Effector CD4-positive, alpha-beta T cell (primary cell): Measurements from ENCODE around the gene SPINDOC.
"Not testable (repeated sequence)": the region's sequence is repeated elsewhere in the genome, so short reads cannot be mapped to it uniquely, and the experiment has no call there.

ENCODE experiments used
- DNase-seq: peaks from one replicate; pipeline ENCODE4 v3.0.0-alpha.2; 2020

The SPINDOC gene

DNA sequence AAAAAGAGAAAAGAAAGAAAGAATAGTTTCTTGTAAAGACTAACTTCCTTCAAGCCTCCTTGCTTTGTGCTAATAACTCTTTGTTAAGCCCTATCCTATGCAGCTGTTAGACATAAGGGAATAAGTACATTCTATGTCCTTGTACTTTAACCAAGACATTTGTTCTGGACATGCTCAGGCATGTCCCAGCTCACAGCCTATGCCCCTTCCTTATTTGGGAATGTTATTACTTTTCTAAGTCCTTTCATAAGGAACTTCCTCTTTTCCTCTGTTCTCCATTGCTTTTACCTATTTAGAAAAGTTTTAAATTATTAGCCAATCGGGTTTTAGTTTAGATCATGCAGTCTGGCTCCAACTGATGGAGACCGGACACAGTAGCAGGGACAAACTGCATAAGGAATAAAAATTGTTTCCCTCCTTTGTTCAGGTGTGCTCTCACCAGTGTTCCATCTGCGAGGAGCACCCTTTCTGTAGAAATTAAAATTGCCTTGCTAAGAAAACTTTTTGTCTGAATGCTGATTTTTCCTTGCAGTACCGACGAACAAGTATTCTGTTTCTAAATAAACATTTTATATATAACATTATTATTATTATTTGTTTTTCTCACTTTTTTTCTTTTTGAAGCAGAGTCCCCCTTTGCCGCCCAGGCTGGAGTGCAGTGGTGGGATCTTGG lies 21.6 kb upstream of the SPINDOC start:
- no peak for DNase-seq

DNA sequence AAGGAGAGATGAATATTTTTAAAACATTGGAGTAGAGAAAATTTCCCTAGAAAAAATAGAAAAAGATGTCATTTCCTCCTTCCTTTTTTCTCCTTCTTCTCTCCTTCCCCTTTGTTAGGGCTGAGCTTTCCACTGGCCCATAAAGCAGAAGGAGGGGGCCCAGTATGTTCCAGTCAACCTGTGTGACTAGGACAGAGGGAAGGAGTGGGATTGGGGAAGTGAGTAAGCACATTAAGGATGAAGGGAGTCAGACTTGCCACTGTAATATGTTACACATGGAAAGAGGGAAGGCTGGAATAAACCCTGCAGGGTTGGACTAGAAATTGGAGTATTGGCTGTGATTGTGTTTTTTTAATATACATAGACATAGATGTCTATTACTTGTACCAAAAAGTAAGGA lies 20.1 kb upstream of the SPINDOC start:
- no peak for DNase-seq

DNA sequence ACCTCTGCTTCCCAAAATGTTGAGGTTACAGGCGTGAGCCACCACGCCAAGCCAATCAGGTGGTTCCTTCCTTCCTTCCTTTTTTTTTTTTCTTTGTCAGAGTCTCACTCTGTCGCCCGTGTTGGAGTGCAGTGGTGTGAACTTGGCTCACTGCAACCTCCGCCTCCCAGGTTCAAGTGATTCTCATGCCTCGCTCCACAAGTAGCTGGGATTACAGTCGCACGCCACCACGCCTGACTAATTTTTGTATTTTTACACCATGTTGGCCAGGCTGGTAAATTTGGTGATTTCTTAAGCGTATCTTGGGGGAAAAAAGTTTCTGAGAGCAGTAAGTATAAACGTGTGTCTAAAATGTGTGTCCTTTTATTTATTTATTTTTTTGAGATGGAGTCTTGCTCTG lies 18.2 kb upstream of the SPINDOC start:
- no peak for DNase-seq

DNA sequence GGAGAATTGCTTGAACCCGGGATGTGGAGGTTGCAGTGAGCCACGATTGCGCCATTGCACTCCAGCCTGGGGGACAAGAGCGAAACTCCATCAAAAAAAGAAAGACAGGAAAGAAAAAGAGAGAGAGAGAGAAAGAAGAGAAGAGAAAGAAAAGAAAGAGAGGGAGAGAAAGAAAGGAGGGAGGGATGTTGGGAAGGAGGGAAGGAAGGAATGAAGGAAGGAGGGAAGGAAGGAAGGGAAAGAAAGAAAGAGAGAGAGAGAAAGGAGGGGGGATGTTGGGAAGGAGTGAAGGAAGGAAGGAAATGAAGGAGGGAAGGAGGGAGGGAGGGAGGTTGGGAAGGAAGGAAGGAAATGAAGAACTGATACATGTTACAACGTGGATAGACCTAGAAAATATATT lies 12.3 kb upstream of the SPINDOC start:
- no peak for DNase-seq

DNA sequence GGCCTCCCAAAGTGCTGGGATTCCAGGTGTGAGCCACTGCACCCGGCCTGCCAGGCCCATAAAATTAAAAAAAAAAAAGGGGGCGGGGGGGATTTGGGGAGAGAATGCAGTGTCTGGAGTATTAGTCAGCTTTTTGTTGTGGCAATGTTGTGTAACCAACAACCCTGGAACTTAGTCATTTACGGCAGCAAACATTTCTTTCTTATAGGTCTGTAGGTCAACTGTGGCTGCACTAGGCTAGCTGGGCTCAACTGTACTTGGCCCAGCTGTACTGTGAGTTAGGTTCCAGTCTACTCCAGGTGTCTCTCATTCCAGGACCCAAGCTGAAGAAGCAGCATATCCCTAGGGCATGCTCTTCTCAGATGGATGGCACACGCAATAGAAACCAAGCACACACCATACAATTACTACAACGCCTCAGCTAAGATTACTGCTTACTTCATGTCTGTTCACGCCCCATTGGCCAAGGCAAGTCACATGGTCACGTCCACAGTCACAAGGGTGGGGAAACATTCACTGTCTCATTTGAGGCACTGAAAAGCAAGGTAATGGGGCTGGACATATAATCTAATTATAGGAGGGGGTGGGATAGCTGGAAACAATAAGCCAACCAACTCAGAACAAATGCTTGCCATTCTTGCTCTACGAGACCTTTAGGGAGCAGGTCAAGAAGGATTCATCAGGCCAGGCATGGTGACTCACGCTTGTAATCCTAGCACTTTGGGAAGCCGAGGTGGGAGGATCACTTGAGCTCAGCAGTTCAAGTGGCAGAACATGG lies 10.4 kb upstream of the SPINDOC start:
- DNase-seq = no peak

DNA sequence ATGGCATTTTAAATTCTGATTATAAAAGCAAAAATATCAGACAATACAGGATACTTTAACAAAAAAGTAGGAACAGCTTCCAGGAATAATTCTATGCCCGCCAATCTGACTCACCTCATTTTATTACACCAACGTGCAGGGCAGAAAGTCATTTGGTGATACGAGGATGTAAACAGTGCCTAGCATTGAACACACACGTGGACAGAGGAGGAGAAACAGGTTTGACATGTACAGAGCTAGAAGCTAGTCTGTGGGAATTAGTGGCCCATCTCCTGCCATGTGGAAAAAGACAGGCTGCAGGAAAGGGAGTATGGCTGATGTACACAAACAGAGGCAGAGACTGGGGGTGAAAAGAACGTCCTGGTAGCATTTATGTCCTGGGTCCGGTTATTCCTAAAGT lies 9.0 kb upstream of the SPINDOC start:
- no peak for DNase-seq

DNA sequence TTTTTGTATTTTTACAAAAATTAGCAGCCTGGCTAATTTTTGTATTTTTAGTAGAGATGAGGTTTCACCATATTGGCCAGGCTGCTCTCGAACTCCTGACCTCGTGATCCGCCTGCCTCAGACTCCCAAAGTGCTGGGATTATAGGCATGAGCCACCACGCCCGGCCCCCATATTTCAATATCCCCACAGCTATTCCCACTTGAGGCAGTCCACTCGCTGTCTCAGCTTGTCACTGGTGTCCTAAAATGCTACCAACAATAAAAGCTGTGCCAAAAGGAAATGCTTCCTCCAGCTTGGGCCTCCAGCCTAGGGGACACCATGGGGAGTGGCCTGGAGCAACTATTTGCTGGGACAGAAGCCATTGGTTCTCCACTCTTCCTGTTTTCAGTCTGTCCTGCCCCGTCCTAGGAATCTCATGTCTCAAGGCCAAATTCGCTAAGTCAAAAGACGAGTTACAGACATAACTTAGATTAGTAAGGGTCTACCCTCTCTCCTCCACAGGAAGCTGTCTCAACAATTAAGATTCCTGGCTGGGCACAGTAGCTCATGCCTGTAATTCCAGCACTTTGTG lies 7.3 kb upstream of the SPINDOC start:
- no peak for DNase-seq

DNA sequence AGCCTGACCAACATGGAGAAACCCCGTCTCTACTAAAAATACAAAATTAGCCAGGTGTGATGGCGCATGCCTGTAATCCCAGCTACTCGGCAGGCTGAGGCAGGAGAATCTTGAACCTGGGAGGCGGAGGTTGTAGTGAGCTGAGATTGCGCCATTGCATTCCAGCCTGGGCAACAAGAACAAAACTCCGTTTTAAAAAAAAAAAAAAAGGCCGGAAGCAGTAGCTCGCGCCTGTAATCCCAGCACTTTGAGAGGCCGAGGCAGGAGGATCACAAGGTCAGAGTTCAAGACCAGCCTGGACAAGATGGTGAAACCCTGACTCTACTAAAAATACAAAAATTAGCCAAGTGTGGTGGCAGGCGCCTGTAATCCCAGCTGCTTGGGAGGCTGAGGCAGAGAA lies 2.9 kb upstream of the SPINDOC start:
- DNase-seq = not testable (repeated sequence)

DNA sequence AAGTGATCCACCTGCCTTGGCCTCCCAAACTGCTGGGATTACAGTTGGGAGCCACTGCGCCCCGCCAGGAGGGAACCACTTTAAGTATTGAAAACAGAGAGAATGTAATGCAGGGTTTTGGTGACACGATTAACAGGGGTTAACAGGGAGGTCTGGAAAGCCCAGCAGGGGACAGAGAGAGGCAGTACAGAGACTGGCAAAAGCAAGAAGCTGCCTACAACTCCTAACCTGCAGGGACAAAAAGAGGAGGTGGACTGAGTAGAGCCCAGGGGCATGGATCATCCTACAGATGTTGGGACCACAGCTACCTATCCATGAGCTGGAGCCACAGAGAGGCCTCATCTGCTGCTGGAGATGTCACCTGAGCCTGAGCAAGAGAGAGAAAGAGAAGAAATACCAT lies 1.7 kb upstream of the SPINDOC start:
- no peak for DNase-seq

DNA sequence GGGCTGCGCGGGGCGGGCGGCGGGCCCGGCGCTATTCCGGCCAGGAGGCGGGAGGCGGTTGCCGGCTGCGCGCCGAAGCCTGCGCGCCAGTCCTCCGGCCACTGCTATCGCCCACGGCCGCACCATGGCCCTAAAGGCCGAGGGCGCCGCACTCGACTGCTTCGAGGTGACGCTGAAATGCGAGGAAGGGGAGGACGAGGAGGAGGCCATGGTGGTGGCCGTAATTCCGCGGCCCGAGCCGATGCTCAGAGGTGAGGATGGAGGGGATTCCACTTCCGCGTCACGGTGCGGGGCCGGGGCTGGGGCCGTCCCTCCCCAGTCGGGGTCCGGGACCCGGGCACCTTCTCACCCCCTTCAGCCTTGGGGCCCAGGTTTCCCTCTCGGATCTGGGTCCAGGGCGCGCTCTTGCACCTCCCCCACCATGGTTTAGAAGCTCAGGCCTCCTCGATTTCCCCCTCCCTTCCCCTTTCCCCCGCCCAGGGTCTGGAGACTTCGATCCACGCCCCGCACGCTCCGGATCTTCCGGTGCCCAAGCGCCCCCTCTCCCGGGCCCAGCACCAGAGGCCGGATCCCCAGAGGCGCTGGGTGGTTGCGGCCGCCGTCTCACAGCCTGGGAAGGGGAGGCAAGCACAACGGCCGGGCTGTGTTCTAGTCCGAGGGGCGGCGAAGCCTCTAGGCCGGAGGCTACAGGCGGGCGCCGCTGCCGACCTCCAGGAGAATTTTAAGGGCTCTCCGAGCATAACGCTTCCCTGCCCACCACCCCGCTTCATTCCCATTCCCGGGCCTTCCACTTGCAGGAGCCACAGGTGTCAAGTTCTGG lies 517 bp downstream of the SPINDOC start:
- DNase-seq = peak; percentile 15

DNA sequence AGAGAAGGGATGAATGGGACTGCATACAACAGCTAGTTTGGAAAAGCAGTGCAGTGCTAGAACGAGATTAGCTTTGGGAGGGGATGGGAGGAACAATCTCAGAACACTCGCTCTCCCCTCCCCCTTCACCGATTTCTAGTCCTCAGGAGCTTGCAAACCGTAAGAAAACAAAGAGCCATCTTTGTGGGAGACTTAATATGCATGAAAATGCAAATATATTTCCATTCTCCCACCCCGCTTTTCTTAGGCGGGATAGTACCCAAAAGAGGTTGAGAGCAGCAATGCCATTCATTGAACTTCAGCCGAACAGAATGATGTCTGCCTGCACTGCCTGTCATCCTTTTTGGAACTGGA lies 1.1 kb downstream of the SPINDOC start:
- DNase-seq = no peak

DNA sequence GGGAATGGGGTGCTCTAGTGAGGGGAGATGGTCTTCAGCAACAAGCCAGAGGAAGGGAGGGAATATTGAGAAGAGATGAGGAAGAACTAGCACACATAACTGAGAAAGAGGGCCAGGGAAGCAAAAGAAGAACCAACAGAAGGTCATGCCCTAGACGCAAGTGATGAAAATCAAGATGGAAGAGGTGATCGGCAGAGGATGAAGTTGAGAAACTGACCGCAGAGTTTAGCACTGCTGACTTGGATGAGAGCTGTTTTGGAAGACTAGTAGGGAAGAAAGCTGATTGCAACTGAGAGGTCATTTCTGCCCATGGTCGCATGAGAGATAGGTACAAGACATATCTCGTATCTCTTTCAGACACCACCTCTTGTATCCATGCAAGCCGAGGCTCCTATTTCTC lies 2.9 kb downstream of the SPINDOC start:
- no peak for DNase-seq

DNA sequence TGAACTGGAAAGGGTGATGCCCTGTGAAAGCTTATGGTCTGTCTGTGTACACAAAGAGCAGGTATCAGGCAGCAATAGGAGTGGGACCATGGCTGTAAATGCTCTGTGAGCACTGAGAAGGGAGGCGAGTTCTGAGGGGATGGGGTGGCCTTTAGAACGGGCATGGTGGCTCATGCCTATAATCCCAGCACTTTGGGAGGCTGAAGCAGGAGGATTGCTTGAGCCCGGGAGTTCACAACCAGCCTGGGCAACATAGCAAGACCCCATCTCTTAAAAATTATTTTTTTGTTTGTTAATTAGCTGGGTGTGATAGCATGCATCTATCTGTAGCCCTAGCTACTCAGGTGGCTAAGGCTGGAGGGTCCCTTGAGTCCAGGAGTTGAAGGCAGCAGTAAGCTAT lies 3.5 kb downstream of the SPINDOC start:
- no peak for DNase-seq

DNA sequence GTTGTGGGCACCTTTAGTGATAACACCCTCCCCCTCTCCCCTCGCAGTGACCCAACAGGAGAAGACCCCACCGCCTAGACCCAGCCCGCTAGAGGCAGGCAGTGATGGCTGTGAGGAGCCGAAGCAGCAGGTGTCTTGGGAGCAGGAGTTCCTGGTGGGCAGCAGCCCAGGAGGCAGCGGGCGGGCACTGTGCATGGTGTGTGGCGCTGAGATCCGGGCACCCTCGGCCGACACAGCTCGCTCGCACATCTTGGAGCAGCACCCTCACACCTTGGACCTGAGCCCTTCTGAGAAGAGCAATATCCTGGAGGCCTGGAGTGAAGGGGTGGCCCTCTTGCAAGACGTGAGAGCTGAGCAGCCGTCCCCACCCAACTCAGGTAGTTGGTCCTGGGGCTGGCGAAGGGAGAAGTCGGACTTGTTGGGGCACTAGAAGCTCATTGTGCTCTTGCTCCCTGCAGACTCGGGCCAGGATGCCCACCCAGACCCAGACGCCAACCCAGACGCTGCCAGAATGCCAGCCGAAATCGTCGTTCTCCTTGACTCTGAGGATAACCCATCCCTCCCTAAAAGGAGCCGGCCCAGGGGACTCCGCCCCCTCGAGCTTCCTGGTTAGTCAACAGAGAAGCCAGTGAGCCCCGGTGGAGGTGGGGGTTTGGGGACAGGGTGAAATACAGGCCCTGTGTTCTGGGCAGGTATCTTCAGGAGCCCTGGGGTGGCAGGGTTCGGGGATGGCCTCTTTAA lies 4.7 kb downstream of the SPINDOC start:
- no peak for DNase-seq

DNA sequence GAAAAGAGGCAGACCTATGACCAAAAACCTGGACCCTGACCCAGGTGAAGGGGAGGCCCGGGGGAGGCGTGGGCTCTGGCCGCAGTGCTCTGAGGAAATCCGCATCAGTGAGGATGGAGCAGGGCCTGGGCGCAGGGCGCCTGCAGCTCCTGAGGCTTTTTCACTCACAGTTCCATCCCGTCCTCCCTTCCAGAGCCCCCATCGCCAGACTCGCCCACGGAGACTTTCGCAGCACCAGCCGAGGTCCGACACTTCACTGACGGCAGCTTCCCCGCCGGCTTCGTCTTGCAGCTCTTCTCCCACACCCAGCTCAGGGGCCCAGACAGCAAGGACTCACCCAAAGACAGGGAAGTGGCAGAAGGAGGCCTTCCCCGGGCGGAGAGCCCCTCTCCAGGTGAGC lies 5.4 kb downstream of the SPINDOC start:
- no peak for DNase-seq

DNA sequence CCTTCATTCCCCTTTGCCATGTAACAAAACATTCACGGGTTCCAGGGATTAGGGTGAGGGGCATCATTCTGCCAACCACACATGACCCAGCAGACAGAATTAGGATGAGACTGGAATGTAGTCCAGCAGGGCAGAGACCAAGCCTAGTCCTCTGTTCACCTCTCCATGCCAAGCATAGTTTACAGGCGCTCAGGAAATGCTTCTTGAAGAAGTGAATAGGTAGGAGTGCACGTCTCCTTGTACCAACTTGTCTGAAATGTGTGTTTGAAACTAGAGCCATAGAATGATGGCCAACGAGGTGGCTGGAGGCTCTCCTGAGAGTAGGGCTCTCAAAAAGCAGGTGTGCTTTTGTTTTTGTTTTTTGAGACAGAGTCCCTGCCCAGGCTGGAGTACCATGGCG lies 8.2 kb downstream of the SPINDOC start:
- DNase-seq = no peak

DNA sequence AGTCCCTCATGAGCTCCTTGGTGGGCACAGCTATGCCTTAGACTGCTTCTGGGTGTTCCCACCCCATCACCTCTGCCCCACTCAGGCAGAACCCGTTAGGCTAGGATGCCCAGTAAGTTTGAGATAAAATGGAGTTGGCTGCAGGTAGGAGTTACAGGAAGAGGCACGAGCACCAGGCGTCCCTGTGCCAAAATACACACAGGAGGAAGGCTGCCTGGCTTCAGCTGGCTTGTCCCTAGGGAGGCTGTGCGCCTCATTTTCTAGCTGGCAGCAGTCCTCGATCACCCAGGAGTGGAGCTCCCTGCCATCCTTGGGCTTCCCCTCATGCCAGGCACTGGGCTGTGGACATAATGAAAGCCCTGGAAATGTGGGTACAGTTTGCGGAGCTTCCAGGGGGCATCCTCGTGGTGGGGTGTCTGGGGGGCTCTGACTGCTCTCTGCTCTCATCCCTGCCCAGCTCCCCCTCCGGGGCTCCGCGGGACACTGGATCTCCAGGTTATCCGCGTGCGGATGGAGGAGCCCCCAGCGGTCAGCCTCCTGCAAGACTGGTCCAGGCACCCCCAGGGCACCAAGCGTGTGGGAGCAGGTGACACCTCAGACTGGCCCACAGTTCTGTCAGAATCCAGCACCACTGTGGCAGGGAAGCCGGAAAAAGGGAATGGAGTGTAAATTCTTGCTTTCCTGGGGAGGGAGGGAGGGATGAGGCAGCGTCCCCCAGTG lies 13.4 kb downstream of the SPINDOC start:
- no peak for DNase-seq

DNA sequence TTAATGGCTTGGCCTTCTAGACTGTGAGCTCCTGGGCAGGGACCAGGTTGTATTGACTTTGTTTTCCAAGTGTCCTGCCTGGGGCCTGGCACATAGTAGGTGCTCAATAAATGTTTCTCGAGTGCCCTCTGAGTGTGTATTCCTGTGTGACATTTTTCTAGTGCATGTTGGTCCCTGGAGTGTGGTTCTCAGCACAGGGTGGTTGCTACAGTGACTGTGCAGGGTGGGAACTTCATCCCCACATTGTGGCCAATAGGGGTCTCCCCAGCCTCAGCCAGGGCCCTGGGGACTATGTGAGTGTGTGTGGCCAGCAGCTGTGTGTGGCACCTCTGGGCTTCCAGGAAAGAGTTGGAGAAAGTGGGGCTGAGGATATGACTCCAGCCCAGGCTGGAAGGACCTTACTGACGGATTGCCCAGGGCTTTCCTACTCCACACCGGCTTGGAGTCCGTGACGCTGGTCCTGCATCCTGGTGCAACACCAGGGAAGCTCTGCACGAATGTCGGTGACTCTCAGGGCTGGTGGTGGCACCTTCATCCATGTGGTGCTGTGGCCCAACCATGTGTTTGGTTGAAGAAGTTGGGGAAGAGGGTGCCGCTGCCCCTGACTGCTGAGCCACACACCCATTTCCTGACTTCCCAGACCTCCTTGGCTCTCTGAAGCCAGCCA lies 16.7 kb downstream of the SPINDOC start:
- no peak for DNase-seq

DNA sequence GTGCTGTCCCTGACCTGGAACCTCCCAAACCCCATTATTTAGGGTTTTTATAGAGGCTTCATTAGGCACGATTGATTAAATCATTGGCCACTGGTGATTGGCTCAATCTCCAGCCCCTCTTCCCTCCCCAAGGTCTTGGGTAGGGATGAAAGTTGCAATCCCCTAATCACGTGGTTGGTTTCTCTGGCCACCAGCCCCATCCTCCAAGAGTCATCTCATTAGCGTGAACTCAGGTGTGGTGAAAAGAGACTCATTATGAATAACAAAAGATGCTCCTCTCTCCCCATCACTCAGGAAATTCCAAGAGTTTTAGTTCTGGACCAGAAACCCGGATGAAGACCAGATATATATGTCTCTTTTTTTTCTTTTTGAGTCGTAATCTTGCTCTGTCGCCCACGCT lies 18.1 kb downstream of the SPINDOC start:
- no peak for DNase-seq

DNA sequence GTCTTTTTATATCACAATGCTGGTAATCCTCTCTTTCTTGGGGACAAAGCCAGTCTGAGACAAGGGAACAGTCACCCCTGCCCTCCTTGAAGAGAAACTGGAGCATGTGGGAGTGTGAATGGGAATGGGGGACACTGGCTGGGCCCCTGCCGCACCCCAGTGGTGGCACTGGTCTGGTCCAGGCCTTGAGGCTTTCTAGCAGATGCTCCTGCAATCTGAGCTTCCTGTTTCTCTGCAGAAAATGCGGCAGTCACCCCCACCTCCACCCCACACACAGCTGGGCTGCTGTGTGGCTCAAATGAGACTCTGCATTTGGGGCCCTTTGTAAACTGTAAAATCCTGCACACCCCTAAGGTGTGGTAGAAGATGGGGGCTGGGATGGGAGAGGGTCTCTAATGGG lies 19.1 kb downstream of the SPINDOC start:
- no peak for DNase-seq

DNA sequence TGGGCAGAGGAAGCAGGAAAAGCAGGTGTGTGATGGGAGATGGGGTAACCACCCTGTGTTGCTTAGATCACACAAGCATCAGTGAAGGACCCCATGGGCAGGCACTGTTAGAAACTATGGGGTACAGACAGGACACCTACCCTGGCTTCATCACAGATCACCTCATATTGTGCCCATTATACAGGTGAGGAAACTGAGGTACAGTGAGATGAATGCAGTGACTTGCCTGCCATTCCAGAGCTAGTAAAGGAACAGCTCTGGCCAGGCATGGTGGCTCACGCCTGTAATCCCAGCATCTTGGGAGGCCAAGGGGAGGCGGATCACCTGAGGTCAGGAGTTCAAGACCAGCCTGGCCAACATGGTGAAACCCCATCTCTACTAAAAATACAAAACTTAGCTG lies 19.8 kb downstream of the SPINDOC start:
- no peak for DNase-seq
